HK-2 (cell line): ENCODE results near the gene MTIF2.
"Not testable (repeated sequence)": the region's sequence is repeated elsewhere in the genome, so short reads cannot be mapped to it uniquely, and the experiment has no call there.

ENCODE experiments used
- DNase-seq: peaks from one replicate; pipeline ENCODE4 v3.0.0-alpha.2; 2018; ENCODE audit not compliant: unreplicated experiment

Gene MTIF2

GRCh38 chr2:55196526-55196925, 72.5 kb downstream of the MTIF2 start:
- DNase-seq = no peak

DNA sequence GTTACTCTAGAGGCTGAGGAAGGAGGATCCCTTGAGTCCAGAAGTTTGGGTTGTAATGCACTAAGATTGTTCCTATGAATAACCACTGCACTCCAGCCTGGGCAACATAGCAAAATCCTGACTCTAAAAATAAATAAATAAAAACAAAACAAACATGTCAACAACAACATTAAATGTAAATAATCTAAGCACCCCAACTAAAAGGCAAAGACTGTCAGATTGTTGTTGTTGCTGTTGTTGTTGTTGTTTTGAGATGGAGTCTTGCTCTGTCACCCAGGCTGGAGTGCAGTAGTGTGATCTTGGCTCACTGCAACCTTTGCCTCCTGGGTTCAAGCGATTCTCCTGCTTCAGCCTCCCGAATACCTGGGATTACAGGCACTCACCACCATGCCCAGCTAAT, 77.1 kb downstream of the MTIF2 start:
- not testable (repeated sequence) for DNase-seq

DNA sequence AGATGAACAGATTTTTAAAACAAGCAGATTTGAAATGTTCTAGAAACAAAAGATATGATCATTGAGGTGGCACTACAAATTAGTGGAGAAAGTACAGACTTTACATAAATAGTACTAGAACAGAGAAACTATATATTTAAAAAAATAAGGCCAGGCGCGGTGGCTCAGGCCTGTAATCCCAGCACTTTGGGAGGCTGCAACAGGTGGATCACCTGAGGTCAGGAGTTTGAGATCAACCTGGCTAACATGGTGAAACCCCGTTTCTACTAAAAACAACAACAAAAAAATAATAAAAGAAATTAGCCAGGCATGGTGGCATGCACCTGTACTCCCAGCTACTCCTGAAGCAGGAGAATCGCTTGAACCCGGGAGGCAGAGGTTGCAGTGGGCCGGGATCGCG, 82.2 kb downstream of the MTIF2 start:
- DNase-seq = not testable (repeated sequence)
